HG03342 (cell line): ENCODE data around the gene TUT4.

Experiments used
- ATAC-seq: cut with Tn5 transposase; IDR thresholded peaks from one replicate; pipeline ENCODE4 v1.9.1; 2021; ENCODE audit warnings: mild to moderate bottlenecking, moderate library complexity; ENCODE audit not compliant: unreplicated experiment

The TUT4 gene

DNA sequence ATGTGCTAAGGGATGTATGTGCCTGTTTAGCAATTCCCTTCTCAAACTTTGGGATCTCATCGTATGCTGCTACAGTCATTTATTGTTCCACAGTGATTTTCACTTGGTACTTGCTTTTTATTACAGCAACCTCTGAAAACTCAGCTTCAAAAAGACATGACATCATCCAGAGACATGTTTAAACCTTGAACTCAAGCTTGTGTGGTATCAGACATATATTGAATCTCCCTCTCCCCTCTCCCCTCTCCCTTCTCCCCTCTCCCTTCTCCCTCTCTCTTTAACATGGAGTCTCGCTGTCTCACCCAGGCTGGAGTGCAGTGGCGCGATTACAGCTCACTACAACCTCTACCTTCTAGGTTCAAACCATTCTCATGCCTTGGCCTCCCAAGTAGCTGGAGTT lies 19.5 kb upstream of the TUT4 start:
- ATAC-seq = no peak

DNA sequence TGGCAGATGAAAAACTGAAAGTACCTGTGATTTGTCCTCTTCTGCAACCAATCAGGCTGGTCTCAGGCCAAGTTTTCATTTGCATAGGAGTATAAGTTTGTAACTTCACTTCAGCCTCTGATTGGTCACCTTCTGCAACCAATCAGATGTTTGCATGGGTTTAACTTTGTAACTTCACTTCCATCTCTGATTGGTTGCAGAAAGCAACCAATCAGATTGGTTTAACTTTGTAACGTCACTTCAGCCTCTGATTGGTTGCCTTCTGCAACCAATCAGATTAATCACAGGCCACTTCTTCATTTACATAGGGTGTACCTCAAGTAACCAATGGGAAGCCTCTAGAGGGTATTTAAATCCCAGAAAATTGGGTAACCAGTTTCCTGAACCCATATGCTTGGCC lies 18.9 kb upstream of the TUT4 start:
- no peak for ATAC-seq

DNA sequence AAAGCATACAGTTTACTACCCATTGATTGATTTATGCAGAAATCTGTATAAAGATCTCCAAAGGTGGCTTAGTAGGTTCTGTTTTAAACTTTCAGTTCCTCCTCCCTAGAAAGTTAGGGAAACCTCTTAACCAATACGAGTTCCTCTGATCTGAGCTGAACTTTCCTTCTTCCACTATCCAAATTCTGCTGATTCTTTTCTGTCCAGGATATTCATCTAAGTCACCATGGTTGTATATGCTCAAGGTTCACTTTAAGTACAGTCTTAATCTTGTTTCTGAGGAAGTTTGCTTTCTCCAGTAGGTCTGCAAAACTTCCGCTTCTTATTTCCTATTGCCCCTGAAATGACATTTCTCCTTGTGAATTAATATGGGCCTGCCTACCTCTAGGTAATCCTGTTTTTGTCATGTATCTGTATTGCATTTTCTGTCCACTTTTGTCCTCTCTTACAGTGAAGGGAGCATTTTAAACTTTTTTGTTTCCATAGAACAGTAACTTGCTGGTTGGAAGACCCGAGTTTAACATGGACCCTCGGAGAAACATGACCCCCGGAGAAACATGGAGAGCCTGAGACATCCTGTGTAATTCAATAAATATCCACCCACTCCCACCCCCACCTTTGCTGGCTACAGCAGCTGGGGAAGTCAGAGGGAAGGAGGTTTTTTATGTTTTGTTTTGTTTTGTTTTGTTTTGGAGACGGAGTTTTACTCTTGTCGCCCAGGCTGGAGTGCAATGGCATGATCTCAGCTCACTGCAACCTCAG lies 16.7 kb upstream of the TUT4 start:
- ATAC-seq = no peak

DNA sequence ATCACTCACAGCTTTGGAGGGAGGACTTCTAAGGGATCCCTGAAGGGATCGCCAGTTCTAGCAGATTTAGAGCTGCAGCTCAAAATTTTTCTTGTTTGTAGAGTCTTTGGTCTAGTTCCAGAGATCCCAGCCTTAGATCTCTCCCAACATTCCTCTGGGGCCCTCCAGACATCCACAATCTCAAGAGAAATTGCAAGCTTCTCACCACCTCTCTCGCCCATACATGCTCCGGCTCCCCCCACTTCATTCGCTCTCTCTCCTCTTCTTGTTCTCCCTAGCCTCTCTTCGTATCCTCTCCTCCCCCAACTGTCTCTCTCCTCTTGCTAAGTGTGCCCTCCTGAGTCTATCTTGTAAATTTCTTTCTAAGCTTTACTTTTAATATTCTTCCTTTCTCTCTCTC lies 15.1 kb upstream of the TUT4 start:
- no peak for ATAC-seq

DNA sequence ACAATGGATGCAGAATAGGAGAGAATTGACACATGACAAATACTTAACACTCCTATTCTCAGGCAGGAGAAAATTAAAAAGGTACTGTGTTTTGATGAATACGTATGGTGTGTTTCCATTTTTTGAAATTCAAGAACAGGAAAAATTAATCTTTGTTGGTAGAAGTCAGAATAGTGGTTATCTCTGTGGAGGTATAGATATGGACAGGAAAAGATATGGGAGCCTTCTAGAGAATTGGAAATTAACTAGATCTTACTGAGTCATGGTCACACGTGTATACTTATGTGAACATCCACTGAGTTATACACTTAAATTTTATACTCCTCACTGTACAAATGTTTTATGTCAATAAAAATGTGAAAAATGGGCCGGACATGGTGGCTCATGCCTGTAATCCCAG lies 9.9 kb upstream of the TUT4 start:
- ATAC-seq = no peak

DNA sequence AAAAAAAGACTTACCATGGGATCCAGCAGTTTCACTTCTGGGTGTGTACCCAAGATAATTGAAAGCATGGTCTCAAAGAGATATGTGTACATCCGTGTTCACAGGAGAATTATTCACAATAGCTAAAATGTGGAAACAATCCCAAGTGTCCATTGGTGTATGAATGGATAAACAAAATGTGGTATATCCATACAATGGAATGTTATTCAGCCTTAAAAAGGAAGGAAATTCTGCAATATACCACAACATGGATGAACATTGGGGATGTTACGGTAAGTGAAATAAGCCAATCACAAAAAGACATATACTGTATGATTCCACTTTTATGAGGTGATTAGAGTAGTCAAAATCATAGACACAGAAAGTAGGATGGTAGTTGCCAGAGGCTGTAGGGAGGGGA lies 7.0 kb upstream of the TUT4 start:
- ATAC-seq = no peak

DNA sequence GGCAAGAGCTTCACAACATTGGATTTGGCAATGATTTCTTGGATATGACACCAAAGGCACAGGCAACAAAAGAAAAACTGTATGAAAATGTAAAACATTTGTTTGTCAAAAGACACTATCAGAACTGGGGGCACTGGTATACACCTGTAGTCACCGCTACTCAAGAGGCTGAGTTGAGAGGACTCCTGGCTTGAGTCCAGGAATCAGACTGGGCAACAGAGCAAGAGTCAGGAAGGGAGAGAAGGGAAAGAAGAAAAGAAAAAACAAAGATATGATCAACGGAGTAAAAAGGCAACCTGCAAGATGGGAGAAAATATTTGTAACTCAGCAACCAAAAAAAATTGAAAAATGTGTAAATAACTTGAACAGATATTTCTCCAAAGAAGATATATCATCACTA lies 6.0 kb upstream of the TUT4 start:
- no peak for ATAC-seq

DNA sequence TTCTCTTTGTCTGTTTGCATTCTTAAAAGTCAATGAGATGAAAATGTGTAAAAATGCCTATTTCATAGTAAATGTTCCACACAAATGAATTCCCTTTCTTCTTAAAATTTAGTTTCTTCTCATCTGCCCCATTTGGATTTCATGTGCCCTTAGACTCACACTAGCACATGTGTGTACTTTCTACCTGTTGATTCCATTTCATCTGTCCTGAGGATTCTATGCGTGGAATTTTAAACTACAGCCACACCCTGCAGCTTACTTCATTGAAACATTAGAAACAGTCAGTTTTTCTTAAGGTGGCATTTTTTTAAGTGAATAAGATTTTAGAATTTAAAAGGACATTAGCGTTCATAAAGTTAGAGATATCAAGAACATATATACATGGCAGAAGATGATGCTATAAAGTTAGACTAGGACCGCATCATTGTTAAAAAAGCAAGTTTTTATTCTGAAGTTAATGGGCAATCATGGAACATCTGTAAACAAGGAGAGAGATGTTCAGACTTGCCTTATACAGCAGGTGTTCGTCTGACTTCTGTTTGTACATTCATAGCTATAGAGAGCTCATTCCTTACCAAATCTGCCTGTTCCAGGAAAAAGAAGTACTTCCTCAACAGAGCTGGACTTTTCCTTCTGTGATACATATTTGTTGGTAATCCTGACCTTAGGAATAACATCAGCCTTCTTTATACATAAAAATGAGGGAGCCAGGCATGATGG lies 3.9 kb upstream of the TUT4 start:
- no peak for ATAC-seq

DNA sequence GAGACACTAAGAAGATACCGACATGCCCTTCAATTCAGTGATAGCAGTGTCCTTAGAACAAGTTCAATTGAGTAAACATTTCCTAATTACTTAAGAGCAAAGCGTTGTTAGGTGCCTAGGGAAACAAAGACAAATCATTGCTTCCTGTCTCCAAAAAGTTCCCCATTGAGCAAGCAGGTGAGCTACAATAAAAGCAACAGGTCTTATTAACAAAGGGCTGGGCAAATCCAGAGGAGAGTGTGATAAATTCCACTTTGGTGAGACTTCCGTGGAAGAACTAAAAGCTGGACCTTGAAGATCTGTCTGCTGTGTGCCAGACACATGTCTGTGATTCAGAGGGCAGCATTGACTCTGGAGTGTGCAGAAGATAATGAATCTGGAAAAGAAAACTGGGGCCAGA lies 1.9 kb upstream of the TUT4 start:
- no peak for ATAC-seq

DNA sequence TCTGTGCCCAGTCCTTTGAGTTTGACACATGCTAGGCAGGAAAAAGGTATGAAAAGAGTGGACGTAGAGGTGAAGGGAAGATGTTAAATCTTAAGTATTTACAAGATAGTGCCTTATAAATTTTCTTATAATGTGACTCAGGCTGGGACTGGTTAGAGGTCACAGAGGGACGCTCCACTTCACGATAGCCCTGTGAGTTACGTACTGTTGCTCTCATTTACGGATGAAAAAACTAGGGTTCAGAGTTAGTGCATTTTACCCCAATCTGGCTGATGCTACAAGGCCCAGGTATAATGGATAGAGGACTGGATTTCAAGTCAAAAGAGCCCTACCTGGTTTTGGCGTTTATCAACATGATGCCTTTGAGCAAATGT lies 1.4 kb upstream of the TUT4 start:
- ATAC-seq = no peak

DNA sequence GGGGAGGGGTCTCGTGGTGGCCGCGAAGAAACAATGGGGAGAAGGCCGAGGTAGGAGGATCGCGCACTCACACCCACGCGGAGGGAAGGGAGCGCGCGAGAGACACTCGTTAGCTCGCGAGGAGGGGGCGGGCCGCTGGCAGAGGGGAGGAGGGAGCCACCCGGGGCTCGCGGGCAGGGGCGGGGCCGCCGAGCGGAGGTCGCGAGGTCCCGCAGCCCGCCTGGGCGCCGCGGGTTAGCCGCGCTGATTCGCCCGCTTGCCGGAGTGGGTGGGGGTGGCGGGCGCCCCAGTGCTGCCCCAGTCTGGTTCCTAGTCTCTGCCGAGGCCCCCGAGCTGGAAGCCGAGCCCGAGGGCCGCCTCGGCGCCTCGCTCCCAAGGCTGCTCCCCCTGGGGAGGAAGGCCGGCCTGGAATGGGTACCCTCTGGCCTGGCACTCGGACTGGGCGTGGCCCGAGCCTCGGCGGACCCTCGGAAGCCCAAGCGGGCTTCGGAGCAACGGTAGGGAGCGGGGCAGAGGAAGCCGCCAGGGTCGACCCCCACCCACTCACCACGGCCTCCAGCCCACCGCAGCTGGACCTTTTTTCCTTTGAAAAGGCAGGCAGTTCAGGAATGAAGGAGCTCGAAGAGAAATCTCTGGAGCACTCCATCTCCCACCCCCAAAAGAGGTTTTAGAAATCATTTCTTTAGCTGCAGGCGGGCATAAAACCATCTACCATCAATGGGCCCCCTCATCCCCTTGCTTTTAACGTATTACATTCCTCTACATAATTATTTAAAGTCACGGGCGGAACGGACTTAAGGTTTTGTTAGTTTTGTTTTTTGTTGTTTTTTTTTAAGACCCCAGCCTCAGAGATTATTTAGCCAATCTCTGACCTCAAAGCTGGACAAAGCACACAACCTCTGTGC lies 722 bp upstream of the TUT4 start:
- peak; percentile 58 for ATAC-seq

DNA sequence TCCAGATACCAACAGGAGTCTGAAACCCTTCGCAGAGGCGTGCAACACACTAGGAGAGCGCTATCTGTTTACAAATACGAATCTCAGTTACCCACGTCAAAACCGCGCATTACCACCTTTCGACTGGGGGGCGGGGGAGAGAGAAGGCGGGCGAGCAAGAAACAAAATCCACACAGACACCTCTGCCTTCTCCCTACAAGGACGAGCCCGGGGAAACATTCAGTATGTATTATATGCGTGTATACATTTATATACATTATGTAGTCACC lies 722 bp downstream of the TUT4 start:
- no peak for ATAC-seq

DNA sequence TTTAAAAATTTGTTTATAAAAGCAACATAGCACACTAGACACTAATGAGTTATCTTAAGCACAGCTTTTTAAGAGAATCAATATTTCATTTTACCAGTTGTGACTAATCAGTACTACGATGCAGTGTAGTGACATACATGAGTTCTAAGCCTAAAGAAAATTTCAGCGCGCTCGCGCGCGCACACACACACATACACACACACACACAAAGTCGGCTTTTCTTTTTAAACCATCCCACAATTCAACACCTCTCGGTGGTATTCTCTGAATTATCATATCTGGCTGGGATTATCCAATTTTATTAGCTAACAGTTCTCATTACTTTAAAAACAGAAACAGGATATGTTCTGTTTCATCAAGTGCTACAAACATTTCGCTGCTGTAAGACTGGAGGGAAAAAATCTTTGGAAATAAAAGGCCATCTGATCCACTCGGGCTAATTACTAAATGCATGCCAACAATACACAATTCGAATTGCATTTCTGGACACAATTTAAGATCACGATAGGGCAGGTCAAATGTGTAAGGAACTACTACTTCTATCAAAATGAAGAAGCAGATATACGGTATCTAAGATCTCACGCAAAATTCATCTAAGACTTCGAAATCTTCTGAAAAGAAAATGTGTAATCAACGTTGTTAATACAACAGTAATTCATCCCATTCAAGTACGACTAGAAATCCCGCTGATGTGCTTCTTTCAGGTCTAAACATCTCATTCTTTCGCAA lies 1.2 kb downstream of the TUT4 start:
- no peak for ATAC-seq

DNA sequence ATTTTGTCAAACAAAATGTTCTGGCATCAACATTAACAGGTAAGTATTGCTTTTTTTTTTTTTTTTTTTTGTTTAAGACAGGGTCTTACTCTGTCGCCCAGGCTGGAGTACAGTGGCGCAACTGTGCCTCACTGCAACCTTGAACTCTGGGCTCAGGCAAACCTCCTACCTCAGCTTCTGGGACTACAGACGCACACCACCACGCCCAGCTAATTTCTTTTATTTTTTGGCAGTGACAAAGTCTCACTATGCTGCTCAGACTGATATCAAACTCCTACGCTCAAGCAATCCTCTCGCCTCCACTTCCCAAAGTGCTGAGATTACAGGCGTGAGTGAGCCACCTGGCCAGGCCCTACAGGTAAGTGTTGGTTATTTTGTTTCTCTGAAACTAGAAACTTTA lies 2.4 kb downstream of the TUT4 start:
- ATAC-seq = no peak

DNA sequence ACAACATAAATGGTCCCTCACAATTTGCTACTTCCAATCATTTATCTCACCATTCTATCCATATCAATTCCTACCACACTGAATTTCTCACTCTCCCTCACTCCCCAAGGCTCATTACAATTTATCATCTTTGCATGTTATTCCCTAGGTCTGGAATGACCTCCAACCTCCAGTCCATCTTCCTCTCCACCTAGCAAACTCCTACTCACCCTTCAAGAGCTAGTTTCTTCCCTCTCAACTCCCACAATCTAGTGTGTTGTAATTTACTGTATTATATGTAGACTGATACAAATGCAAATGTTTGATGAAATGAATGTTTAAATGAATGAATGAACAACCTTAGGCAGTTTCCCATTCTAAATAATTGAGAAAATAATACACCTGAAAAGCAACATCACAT lies 3.6 kb downstream of the TUT4 start:
- ATAC-seq = no peak

DNA sequence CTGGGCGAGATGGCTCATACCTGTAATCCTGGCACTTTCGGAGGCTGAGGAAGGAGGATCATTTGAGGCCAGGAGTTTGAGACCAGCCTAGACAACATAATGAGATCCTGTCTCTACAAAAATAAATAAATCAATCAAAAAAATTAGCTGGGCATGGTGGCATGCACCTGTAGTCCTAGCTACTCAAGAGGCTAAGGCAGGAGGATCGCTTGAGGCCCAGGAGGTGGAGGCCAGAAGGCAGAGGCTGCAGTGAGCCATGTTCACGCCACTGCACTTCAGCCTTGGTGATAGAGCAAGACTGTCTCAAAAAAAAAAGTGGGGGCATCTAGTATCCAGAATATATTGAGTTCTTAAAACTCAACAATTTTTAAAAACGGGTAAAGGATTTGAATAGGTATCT lies 6.0 kb downstream of the TUT4 start:
- ATAC-seq = no peak

DNA sequence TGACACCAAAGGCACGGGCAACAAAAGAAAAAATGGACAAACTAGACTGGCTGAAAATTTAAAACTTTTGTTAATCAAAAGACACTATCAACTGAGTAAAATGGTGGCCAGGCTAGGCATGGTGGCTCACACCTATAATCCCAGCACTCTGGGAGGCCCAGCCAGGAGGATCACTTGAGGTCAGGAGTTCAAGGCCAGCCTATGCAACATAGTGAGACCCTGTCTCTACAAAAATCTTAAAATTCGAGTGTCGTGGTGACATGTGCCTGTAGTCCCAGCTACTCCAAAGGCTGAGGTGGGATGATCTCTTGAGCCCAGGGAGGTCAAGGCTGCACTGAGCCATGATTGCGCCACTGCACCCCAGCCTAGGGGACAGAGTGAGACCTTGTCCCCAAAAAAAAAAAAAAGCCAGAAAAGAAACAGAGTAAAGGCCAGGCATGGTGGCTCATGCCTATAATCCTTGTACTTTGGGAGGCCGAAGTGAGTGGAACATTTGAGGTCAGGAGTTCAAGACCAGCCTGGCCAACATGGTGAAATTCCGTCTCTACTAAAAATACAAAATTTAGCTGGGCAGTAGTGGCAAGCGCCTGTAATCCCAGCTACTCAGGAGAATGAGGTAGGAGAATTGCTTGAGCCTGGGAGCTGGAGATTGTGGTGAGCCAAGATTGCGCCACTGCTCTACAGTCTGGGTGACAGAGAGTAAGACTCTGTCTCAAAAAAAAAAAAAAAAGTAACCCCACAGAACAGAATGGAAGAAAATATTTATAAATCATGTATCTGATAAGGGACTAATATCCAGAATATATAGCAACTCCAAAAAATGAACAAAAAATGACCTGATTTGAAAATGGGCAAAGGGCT lies 8.0 kb downstream of the TUT4 start:
- ATAC-seq = no peak

DNA sequence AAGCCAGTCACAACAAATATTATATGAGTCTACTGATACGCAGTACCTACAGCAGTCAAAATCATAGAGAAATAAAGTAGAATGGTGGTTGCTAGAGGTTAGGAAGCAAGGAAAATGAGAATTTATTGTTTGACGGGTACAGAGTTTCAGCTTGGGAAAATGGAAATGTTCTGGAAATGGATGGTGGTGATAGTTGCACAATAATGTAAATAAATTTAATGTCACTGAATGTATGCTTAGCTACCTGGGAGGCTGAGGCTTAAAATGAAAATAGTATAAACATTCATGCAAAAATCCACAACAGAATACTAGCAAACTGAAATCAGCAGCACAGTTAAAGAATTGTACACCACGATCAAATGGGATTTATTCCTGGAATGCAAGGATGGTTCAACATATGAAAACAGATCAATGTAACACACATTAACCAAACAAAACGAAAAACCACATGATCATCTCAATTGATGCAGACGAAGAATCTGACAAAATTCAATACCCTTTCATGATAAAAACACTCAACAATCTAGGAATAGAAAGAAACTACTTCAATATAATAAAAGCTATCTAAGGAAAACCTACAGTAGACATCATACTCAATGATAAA lies 10.7 kb downstream of the TUT4 start:
- ATAC-seq = no peak

DNA sequence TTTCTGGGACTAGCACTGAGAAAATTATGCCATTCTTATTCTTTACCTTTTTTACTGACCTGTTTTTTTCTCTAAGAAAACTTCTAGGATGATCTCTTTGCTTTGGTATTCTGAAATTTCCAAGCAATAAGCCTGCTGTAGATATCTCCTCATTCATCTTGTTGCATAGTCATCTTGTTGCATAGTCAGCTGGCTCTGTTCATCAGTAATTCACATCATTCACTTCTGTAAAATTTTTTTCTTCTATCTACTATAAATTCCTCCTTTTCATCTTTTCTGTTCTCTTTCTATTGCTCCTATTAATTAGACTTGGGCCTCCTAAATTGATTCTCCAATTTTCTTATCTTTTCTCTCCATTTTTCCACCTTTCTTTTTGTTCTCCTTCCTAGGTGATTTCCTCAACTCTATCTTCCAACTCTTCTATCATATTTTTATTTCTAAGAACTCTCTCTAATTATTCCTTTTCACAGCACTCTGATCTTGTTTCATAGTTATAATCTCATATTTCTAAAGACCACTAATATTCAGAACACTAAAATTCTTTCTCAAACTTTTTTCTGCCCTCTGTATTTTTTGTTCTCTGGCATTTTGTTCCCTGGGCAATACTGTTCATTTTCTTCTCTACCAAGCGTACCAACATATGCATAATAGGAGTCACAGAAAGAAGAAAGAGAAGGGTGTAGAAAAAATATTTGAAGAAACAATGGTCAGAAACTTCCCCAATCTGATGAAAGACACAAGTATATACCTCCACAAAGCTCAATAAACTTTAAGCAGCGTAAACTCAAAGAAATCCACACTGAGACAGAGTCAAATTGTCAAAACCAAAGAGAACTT lies 17.7 kb downstream of the TUT4 start:
- ATAC-seq = no peak
